ENCODE measurements around the gene CFAP92.
A peak's percentile ranks its signal among the peaks of the same experiment; 100 is the strongest.
"Not testable (repeated sequence)": the region's sequence is repeated elsewhere in the genome, so short reads cannot be mapped to it uniquely, and the experiment has no call there.

Gene CFAP92

GRCh38 chr3:128879125-128879969, 114.5 kb downstream of the CFAP92 start, which contains the start of gene ACAD9:
TSS of gene ACAD9 (plus strand) at chr3:128879620. CDS start at chr3:128879692, 72 bp downstream.
- peak; percentile 75 for TF ChIP-seq POLR2A (IDR thresholded peaks at IDR 0.05; ENCODE audit: low read depth, low read length)
- FAIRE-seq (peak; percentile 55), DNase-seq (ENCODE audit: insufficient read length, low spot score) (peak; percentile 98)

- FAIRE-seq (no peak), DNase-seq (ENCODE audit: insufficient read length, low spot score) (peak; percentile 64)
- no peak for TF ChIP-seq POLR2A (IDR thresholded peaks at IDR 0.05; ENCODE audit: low read depth, low read length)
These were observed 115.2 kb downstream of the CFAP92 start for GRCh38 chr3:128878556-128879124.

GRCh38 chr3:128878011-128878457, 115.8 kb downstream of the CFAP92 start:
- TF ChIP-seq POLR2A (IDR thresholded peaks at IDR 0.05; ENCODE audit: low read depth, low read length), result no peak
- DNase-seq (ENCODE audit: insufficient read length, low spot score) (no peak), FAIRE-seq (no peak)

DNA sequence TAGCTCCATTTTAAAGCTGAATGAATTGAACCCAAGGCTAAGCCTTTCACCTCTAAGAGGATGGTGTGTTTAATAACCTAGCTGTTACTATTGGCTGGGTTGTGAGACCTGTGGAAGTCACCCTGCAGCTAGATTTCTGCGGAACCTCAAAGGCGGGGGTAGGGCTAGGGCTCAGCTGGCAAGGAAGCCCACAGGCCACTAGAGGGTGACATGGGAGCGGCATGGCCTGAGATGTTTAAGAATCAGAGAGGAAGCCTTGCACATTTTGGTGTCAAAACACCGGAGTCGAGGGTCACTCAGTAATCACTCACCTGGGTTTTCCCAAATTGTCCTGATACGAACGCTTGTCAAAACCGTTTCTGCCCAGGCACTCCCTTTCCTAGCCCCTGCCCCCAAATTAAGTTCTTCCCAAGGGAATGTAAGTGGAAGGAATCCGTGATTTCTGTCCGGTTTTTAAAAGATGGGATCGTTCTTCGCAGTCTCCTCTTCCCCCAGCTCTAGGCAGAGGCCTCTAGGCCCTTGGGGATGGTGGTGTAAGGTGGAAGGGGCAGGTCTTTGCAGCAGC, 118.2 kb downstream of the CFAP92 start:
- no peak for FAIRE-seq
- TF ChIP-seq POLR2A (IDR thresholded peaks at IDR 0.05; ENCODE audit: low read depth, low read length), result no peak
- DNase-seq (ENCODE audit: insufficient read length, low spot score), result no peak

GRCh38 chr3:128874481-128875180, 119.2 kb downstream of the CFAP92 start:
- no peak for FAIRE-seq
- DNase-seq (ENCODE audit: insufficient read length, low spot score), result no peak
- no peak for TF ChIP-seq POLR2A (IDR thresholded peaks at IDR 0.05; ENCODE audit: low read depth, low read length)

GRCh38 chr3:128873244-128874022, 120.4 kb downstream of the CFAP92 start:
- FAIRE-seq (no peak), DNase-seq (ENCODE audit: insufficient read length, low spot score) (no peak)
- no peak for TF ChIP-seq POLR2A (IDR thresholded peaks at IDR 0.05; ENCODE audit: low read depth, low read length)

DNA sequence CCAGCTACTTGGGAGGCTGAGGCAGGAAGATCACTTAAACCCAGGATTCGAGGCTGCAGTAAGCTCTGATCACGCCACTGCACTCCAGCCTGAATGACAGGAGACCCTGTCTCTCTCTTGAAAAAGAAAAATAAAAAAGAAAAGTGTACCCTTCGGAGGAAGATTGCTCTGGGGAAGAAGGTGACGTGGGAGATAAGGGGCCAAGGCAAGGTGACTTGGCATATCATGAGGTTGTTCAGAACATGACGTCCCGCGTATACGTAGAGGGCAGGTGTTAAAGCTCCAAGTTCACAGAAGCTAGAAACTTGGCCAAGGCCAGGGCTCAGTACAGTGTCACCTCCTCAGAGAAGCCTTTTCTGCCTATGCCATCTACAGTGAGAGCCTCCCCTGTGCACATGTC, 121.1 kb downstream of the CFAP92 start:
- no peak for DNase-seq (ENCODE audit: insufficient read length, low spot score)
- FAIRE-seq, result no peak
- no peak for TF ChIP-seq POLR2A (IDR thresholded peaks at IDR 0.05; ENCODE audit: low read depth, low read length)

- TF ChIP-seq POLR2A (IDR thresholded peaks at IDR 0.05; ENCODE audit: low read depth, low read length), result no peak
- DNase-seq (ENCODE audit: insufficient read length, low spot score) (no peak), FAIRE-seq (no peak)
These were observed 121.6 kb downstream of the CFAP92 start for GRCh38 chr3:128872282-128872681.

DNA sequence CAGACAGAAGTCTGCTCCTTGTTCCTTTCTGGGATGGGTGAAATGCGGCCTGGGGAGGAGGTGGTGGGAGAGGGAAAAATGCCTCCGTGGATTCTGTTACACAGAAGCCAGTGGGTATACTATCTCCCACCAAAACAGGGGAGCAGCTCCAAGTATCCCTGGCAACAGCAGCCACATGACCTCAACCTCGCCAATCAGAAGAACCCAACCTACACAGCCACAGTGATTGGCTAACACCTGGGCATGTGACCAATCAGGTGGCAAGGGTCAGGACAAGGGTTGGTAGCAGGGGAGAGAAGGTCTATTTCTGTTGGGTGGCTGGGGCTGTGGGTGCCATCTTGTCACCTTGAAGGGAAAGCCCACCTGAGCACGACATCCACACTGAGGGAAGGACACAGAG, 123.5 kb downstream of the CFAP92 start:
- no peak for TF ChIP-seq POLR2A (IDR thresholded peaks at IDR 0.05; ENCODE audit: low read depth, low read length)
- FAIRE-seq, result no peak
- DNase-seq (ENCODE audit: insufficient read length, low spot score), result no peak

- no peak for TF ChIP-seq POLR2A (IDR thresholded peaks at IDR 0.05; ENCODE audit: low read depth, low read length)
- FAIRE-seq (no peak), DNase-seq (ENCODE audit: insufficient read length, low spot score) (no peak)
These were observed 126.4 kb downstream of the CFAP92 start for GRCh38 chr3:128867200-128868125.

DNA sequence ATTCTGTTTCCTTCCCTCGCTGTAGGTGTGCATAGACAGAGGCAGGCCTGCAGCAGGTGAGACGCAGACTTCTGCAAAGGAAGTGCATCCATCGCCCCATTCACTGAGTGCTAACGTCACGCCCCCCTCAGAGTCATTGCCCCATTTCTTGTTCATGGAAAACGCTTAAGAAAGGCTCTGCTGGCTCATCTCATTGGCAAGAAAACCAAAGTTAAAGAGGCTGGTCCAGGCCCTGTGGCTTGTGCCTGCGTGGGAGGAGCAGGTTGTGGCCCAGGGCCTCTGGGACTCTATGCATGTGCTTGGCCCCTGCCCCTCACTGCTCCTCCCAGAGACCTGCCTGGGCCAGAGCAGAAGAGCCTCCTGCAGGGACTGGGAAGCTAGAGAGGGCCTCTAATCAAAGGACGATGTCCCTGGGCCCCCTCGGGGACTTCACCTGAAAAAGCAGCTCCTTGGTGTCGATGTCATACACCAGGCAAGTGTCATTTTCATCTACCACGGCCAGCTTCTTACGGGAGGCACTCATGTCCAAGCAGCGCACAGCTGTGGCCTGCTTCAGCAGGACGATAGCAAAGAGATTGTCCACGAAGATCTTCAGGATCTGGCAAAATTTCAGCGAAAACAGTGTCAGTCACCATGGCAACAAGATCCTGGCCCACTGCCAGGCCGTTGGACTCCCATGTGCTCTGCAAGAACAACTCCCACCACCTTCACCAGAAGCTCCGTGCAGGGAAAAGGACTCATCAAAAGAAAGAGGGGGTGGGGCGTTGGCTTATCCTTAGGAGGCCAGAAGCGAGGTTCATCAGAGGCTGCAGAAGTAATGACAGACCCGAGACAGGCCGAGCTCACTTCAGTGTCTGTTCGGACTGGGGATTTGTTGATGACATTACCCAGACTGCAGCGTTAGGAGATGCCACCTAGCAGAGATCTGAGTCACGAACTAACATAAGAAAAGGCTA, 128.7 kb downstream of the CFAP92 start:
- FAIRE-seq; DNase-seq (ENCODE audit: insufficient read length, low spot score): not testable (repeated sequence)
